Measurements from ENCODE around the gene RNF169.
A peak's percentile ranks its signal among the peaks of the same experiment; 100 is the strongest.

The RNF169 gene

DNA sequence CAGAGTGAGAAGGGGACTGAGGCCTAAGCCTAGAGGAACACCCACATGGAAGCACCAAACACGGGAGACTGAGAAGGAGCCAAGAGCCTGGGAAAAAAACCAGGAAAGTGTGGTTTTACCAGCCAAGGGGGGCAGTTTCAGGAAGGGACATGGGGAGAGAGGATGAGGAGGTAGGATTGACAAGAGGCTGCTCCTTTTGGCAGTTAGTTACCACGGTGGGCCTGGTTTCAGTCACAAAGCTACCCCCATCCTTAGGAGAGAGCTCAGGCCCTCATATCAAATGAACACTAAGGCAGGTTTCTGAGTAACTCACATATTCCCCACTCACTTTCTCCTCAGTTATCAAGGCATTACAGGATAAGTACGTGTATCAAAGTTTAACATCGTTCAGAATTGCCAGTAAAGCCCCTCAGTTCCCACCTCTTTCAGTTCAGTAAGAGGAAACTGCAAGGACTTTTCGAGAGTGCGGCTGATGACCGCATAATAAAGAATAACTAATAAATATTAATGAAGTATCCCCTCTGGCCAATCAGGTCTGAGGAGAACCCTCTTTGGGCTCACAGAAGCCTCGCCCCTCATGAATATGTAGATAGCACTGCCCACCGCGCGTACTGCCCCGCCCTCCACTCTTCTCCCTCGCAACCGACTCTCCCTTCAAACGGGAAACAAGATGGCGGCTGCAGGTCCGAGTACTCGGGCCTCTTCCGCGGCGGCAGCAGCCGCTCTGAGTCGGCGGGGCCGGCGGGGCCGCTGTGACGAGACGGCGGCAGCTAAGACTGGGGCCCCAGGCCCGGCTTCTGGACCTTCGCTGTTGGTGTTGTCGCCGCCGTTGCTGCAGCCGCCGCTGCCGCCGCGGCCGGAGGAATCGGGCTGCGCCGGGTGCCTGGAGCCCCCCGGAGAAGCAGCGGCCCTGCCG is at the start of gene RNF169:
TSS of gene RNF169 (plus strand) at position 639 of the 916 bp plus-strand sequence. CDS start at position 671, 32 bp downstream.
- peak; percentile 92 for DNase-seq

DNA sequence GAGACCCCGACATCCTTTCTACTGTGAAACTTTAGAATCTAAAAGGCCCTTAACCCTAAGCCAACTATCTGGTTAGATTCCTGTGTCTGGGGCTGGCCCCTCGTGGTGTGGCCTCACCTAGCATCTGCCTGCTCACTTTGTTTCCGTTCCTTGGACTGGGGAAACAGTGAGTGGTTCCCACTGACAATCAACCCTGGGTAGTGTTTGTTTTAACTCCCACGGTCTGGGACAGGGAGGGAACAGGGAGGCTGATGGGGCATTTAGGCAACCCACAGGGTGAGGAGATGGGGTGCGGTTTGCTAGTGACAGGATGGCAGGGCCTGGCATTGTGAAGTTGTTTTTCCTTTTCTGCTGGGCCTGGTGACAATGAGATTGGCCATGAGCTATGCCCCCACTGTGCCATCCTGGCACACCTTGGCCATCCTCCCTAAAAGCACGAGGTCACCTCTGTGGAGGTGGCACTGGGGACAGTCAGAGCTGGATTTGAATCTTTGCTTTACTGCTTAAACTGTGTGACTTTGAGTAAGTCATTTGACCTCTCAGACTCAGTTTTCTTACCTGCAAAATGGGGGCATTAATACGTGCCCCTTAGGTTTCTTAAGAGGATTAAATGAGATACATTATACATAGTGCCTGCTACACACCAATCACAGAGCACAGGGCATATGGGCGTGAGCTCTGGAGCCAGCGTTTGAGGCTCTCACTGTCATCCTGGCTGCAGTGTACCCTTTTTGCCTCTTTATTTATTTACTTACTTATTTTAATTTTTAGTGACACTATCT is 48.8 kb upstream of the RNF169 start:
- DNase-seq: no peak

GRCh38 chr11:74701351-74701750 is 47.3 kb upstream of the RNF169 start:
- no peak for DNase-seq

DNA sequence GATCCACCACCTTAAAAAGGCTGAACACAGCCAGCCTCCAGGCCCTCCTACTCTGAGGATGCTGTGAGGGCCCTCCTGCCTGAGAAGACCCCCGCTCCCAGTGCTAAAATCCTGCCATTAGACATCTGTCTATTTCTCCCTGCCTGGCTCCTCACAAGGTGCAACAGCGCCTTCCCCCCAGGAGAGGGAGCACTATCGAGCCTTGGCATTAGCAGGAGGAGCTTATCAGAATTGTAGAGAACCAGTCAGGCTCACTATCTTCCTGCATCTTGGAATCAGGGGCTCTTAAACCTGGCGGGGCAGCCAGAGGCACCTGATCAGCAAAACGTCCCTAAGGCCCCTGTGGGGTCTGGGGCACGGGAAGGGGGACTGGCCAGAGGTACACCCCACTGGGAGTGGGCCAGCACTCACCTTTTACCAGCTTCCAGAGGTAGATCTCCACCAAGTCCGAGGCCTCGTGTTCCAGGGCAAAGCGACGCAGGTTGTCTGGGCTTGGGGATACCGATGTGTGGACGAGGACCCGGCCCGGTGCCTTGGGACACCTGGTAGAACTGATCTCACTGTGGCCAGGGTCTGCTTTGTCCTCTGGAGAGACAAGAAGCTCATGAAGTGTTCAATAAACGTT is 46.2 kb upstream of the RNF169 start:
- DNase-seq: peak; percentile 22

GRCh38 chr11:74703211-74703610 is 45.4 kb upstream of the RNF169 start:
- DNase-seq: no peak

DNA sequence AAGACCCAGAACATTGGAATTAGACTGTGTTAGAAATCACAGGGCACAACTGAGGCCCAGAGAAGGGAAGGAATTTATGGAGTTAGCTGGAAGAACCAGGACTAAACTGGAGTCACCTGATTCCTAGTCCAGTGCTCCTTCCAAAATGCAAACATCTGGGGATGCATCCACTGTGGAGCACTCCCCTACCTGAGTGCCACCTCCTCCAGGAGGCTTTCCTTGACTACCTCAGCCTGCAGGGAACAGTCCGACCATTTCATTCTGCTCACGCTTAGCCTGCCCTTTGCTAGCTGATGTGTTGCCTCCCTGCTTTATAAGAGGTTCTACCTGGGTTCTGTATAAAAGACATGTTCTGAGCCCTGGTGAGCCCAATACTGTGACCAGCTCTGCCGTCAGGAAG is 41.5 kb upstream of the RNF169 start:
- DNase-seq: no peak

GRCh38 chr11:74707602-74708510 is 40.8 kb upstream of the RNF169 start:
- DNase-seq: no peak

GRCh38 chr11:74709175-74709574 is 39.5 kb upstream of the RNF169 start:
- DNase-seq: no peak

- no peak for DNase-seq
Observed at GRCh38 chr11:74710281-74710938, 38.2 kb upstream of the RNF169 start.

GRCh38 chr11:74713686-74714085 is 35.0 kb upstream of the RNF169 start:
- no peak for DNase-seq

DNA sequence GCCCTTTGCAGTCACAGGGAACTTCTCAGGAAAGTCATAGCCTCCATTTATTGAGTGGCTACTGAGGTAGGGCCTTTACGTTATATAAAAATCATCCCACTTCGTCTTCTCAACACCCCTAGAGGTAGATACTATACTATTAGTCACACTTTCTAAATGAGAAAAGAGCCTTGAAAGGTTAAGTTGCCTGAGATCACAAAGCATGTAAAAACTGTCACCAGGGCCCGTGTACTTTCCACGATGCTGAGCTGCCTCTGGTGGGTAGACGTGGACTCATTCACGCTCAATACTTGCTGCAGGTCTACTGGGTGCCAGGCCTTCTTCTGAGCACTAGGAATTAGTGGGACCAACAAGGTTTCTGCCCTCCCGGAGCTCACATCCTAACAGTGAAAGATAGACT is 33.7 kb upstream of the RNF169 start:
- no peak for DNase-seq

GRCh38 chr11:74717221-74717969 is 31.3 kb upstream of the RNF169 start:
- no peak for DNase-seq

DNA sequence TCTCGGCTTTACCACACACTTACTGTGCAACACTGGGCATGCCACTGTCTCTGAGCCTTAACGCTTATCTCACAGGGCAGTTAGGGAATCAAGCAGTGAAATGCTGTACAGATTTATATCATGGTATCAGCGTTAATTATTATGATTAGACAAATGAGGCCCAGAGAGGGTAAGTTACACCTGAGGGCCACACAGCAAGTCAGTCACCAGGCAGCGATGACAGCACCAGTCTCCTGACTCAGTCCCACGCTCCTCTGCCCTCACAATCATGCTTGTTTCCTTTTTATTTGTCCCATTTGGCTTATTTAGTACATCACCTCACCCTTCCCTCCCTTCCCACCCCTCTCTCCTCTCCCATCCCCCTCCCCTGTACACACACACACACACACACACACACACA is 29.6 kb upstream of the RNF169 start:
- DNase-seq: no peak

GRCh38 chr11:74720596-74721478 is 27.8 kb upstream of the RNF169 start:
- DNase-seq: no peak

GRCh38 chr11:74721479-74721835 is 27.2 kb upstream of the RNF169 start:
- DNase-seq: no peak

DNA sequence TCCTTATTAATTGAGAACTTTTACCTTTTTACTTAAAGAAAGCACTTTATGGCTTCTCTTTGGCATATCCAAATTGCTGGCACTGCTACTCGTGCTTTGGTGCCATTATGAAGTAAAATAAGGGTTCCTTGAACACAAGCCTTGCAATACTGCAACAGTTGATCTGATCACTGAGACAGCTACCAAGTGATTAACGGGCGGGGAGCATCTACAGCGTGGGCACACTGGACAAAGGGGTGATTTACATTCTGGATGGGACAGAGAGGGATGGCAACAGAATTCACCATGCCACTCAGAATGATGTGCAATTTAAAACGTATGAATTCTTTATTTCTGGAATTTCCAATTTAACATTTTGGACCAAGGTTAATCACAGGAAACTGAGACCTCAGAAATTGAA is 25.1 kb upstream of the RNF169 start:
- no peak for DNase-seq

- DNase-seq: no peak
Observed at GRCh38 chr11:74725701-74726100, 22.9 kb upstream of the RNF169 start.

DNA sequence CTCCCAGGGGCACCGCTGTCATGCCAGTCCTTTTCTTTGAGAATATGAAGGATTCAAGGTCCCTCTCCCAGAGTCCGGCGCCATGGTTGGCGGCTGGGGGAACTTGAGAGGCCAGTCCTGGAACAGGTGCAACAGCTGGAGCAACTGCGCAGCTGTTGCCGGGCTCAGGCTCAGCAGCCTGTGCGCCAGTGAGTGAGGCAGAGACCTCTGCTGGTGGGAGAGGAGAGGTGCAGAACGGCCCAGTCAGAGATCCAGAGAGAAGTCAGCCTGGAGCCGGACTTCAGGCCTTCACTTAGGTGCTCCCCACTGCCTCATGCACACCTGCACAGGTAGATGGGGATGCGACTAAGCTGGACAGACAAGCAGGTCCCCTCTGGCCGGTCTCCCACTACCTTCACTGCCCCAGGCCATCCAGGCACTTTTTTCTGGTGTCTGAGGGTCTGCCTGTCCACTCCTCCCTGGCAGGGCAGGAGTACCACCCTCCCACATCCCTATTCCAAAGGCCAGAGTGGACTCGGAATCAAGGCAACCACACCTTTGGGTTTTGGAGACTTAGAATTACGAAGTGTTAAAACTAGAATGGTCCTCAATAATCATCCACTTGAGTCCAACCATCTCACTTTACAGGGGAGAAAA is 22.0 kb upstream of the RNF169 start:
- peak; percentile 10 for DNase-seq

GRCh38 chr11:74729397-74729796 is 19.3 kb upstream of the RNF169 start:
- no peak for DNase-seq

All from NK-92 treated with Interleukin-12 subunit alpha and Interleukin-12 subunit beta, amount 100 ng/mL, for 24 hours (cell line).